Type B pancreatic cell (in vitro differentiated cells): ENCODE data around the gene CTSH. TPM values are rescaled to one million over a fixed set of nuclear protein-coding genes. Genes with fewer than 3 reads are reported as not detected.
A peak's percentile ranks its signal among the peaks of the same experiment; 100 is the strongest.

ENCODE experiments used
- DNase-seq: peaks from one replicate; pipeline ENCODE4 v3.0.0; 2021; ENCODE audit warnings: mixed read lengths; ENCODE audit not compliant: unreplicated experiment; ENCODE audit errors: extremely low spot score
- H3K27ac Mint-ChIP-seq: 2 replicates; pipeline ENCODE4 v1.8.0; 2021; ENCODE audit warnings: mild to moderate bottlenecking, mixed read lengths
- H3K27me3 Mint-ChIP-seq: 2 replicates; pipeline ENCODE4 v1.8.0; 2021; ENCODE audit warnings: mixed read lengths
- H3K36me3 Mint-ChIP-seq: 2 replicates; pipeline ENCODE4 v1.8.0; 2021; ENCODE audit warnings: mixed read lengths
- H3K4me1 Mint-ChIP-seq: one replicate; pipeline ENCODE4 v1.8.0; 2021; ENCODE audit warnings: mixed read lengths; ENCODE audit not compliant: unreplicated experiment
- H3K4me3 Mint-ChIP-seq: 2 replicates; pipeline ENCODE4 v1.8.0; 2021; ENCODE audit warnings: mild to moderate bottlenecking, mixed read lengths
- H3K9me3 Mint-ChIP-seq: 2 replicates; pipeline ENCODE4 v1.8.0; 2021; ENCODE audit warnings: mixed read lengths
- total RNA-seq: library from RNA; stranded (reverse); gene quantifications from 2 replicates; pipeline ENCODE4 v1.2.1, GENCODE V29; 2021; ENCODE audit warnings: low replicate concordance
- TF ChIP-seq, protein P1 (sequence below): fragments of 200-600 bp; sonication (generic); conservative IDR thresholded peaks from 2 replicates; pipeline ENCODE4 v1.5.0; 2021; ENCODE audit warnings: antibody characterized with exemption, mild to moderate bottlenecking

The CTSH gene
- total RNA-seq, 1 donor from 2014 or later = 55.4 TPM

DNA sequence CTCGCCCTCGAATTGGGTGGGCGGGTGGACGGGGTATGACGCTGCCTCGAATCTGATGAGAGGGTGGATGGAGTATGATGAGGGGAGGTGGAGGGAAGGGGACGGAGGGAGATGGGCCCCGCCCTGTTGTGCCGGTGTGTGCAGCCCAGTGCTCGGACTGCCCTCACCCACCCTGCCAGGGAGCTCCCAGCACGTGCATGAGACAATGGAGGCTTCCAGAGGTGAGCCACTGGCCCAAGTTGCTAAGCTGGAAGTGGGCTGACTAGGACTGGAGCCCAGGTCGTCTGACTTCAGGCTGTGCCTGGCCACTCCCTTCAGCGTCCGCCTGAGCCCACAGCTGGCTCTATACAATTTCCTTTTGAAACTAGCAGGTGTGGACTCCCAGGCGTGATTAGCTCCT, 47.0 kb upstream of the CTSH start:
- DNase-seq = no peak
- Mint-ChIP-seq H3K4me1 (peaks cover 13% of the 10 kb centered on the region), H3K27ac (no peak overlapping the region), H3K4me3 (no peak overlapping the region), H3K36me3 (no peaks in the 10 kb centered on the region), H3K27me3 (peaks cover 6% of the 10 kb centered on the region), H3K9me3 (peaks cover 4% of the 10 kb centered on the region)
- TF ChIP-seq, protein P1, sequence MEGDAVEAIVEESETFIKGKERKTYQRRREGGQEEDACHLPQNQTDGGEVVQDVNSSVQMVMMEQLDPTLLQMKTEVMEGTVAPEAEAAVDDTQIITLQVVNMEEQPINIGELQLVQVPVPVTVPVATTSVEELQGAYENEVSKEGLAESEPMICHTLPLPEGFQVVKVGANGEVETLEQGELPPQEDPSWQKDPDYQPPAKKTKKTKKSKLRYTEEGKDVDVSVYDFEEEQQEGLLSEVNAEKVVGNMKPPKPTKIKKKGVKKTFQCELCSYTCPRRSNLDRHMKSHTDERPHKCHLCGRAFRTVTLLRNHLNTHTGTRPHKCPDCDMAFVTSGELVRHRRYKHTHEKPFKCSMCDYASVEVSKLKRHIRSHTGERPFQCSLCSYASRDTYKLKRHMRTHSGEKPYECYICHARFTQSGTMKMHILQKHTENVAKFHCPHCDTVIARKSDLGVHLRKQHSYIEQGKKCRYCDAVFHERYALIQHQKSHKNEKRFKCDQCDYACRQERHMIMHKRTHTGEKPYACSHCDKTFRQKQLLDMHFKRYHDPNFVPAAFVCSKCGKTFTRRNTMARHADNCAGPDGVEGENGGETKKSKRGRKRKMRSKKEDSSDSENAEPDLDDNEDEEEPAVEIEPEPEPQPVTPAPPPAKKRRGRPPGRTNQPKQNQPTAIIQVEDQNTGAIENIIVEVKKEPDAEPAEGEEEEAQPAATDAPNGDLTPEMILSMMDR = no peak

DNA sequence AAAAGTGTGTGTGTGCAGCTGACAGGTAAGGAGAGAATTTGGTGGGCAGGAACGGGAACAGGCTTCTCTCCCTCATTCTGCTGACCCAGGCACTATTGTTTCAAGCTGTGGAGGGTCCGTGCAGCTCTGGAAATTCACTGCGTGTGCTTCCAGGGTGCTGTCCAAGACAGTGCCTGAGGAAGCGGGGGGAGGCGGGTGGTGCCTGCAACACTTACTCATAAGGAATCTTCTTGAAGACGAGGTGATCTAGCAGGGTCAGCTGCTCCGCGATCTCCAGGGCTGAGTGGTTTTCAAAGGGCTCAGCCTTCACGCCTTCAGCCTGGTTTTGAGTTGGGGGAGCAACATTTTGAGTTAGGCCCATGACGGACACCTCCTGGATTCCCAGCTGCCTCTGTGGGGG, 46.6 kb upstream of the CTSH start:
- Mint-ChIP-seq H3K4me3 (no peak overlapping the region), H3K36me3 (no peaks in the 10 kb centered on the region), H3K27me3 (peaks cover 6% of the 10 kb centered on the region), H3K27ac (no peak overlapping the region), H3K4me1 (peaks cover 13% of the 10 kb centered on the region), H3K9me3 (peaks cover 4% of the 10 kb centered on the region)
- TF ChIP-seq, protein P1 = no peak
- no peak for DNase-seq

DNA sequence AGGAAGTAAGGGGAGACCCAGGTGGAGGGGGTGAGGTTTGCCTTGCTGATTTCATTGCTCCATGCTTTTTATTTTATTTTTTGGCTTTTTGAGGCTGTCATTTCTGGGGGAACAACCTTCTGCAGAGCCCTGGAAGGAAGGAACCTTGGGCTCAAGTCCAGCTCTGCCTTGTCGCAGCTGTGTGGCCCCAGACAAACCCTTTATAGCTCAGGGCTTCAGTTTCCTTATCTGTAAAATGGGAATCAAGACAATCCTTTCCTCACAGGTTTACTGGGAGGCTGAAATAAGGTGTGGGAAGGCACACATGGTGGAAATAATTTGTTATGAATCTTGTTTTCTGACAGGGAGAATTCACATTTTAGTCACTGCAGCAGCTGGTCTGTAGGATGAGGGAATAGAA, 45.4 kb upstream of the CTSH start:
- Mint-ChIP-seq H3K4me3 (no peak overlapping the region), H3K4me1 (peaks cover 10% of the 10 kb centered on the region), H3K9me3 (peaks cover 4% of the 10 kb centered on the region), H3K27ac (no peak overlapping the region), H3K27me3 (peaks cover 6% of the 10 kb centered on the region), H3K36me3 (no peaks in the 10 kb centered on the region)
- TF ChIP-seq, protein P1 = no peak
- DNase-seq = no peak

DNA sequence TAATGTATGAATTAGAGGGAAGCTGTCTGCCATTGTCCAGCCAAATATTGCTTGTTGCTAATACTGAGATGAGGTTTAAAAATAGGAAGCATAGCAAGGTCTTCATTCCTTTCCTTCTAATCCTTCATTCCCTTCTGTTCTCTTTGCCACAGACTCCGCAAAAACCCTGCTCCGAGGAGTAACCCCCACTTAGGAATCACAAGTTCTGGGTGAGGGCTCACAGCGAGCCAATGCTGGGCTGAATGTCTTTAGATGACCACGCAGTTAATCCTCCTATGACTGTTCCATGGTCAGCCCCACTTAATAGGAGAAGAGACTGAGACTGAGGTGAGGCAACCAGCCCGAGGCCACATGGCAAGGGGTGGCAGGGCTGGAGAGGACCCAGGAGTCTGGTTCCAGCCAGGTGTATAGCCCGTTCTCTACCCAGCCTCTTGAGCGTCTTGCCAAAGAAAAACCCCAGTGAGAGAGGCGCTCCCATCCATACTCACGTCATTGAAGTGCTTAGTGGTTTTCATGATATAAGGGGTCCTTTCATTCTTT, 44.9 kb upstream of the CTSH start:
- peaks cover 4% of the 10 kb centered on the region for H3K9me3 Mint-ChIP-seq
- no peak overlapping the region for H3K4me3 Mint-ChIP-seq
- DNase-seq = no peak
- peaks cover 10% of the 10 kb centered on the region for H3K4me1 Mint-ChIP-seq
- no peak overlapping the region for H3K27ac Mint-ChIP-seq
- H3K27me3 Mint-ChIP-seq = peaks cover 6% of the 10 kb centered on the region
- H3K36me3 Mint-ChIP-seq = no peaks in the 10 kb centered on the region
- TF ChIP-seq, protein P1 = no peak

DNA sequence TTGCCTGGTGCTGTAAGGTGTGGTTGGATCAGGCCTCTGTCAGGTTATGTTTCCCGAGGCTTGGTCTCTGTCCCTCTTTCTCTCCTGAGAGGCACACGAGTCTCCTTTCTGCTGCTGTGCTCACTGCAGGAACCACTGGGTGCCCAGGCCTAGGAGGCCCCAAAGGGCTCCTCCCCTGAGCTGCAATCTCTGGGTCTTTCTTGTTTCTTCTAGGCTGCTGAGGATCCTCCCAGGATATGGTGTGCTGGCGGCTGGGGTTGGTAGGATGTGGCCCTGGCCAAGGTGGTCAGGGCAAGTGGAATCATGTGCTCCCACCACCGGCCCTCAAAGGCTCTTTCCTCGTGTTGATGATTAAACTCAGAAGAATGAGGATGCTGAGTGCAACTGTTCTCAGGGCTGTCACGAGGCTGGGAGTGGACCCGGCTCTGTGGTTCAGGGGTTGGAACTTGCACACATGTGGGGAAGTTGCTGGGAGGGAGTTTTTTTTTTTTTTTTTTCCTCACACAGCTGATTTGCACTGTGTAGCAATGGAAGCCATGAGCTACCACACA, 43.6 kb upstream of the CTSH start:
- peaks cover 4% of the 10 kb centered on the region for H3K9me3 Mint-ChIP-seq
- H3K27me3 Mint-ChIP-seq = peaks cover 8% of the 10 kb centered on the region
- no peaks in the 10 kb centered on the region for H3K36me3 Mint-ChIP-seq
- peaks cover 10% of the 10 kb centered on the region for H3K4me1 Mint-ChIP-seq
- TF ChIP-seq, protein P1 = no peak
- no peak for DNase-seq
- H3K27ac Mint-ChIP-seq = peak overlapping the region; percentile 99
- H3K4me3 Mint-ChIP-seq = peak overlapping the region; percentile 67
